Left lobe of liver (tissue), 2 donors: ENCODE results near the gene CFAP97D2. TPM values are rescaled to one million over a fixed set of nuclear protein-coding genes. Genes with fewer than 3 reads are reported as not detected.
"Not testable (repeated sequence)": the region's sequence is repeated elsewhere in the genome, so short reads cannot be mapped to it uniquely, and the experiment has no call there.

Experiments used
- ATAC-seq: fragments of 200-7000 bp; cut with Tn5 transposase; one replicate; pipeline ENCODE4 v1.9.1; 2020; ENCODE audit warnings: mild to moderate bottlenecking, moderate library complexity
- DNase-seq: peaks from one replicate; pipeline ENCODE4 v3.0.0-alpha.2; 2020; ENCODE audit warnings: low spot score
- total RNA-seq: library from RNA; stranded (reverse); gene quantifications from one replicate; pipeline ENCODE4 v1.2.1, GENCODE V29; 2021
- donor health status: DM: no; HTN: no; CAD: no; lungs with moderate emphysema.
- donor health status: DM: no; HTN: yes; CAD: no.

Gene CFAP97D2
- total RNA-seq, 1 donor from 2014 or later: not detected

- ATAC-seq (no peak), DNase-seq (no peak)
Observed at GRCh38 chr13:114155926-114156883, 22.9 kb upstream of the CFAP97D2 start.

- DNase-seq: no peak
Observed at GRCh38 chr13:114157869-114158495, 21.1 kb upstream of the CFAP97D2 start.

GRCh38 chr13:114158869-114159666 lies 20.0 kb upstream of the CFAP97D2 start:
- not testable (repeated sequence) for ATAC-seq, DNase-seq

More at GRCh38 chr13:114157869-114158495, 21.1 kb upstream of the CFAP97D2 start:
- no peak for ATAC-seq

GRCh38 chr13:114161028-114161556 lies 18.0 kb upstream of the CFAP97D2 start:
- DNase-seq (no peak), ATAC-seq (no peak)

- ATAC-seq (peak; percentile 77), DNase-seq (no peak)
Observed at GRCh38 chr13:114161644-114162532, 17.2 kb upstream of the CFAP97D2 start.

GRCh38 chr13:114162533-114162922 lies 16.5 kb upstream of the CFAP97D2 start:
- ATAC-seq: no peak
- no peak for DNase-seq

GRCh38 chr13:114164053-114164452 lies 15.0 kb upstream of the CFAP97D2 start:
- DNase-seq (no peak), ATAC-seq (no peak)

- DNase-seq (no peak), ATAC-seq (no peak)
Observed at GRCh38 chr13:114164681-114165429, 14.2 kb upstream of the CFAP97D2 start.

- DNase-seq (no peak), ATAC-seq (no peak)
Observed at GRCh38 chr13:114166381-114167131, 12.5 kb upstream of the CFAP97D2 start.

- no peak for DNase-seq
- ATAC-seq: peak; percentile 17
Observed at GRCh38 chr13:114167426-114167825, 11.6 kb upstream of the CFAP97D2 start.

GRCh38 chr13:114167885-114168284 lies 11.2 kb upstream of the CFAP97D2 start:
- ATAC-seq (no peak), DNase-seq (no peak)

- ATAC-seq: no peak
Observed at GRCh38 chr13:114173272-114173671, 5.8 kb upstream of the CFAP97D2 start.

GRCh38 chr13:114173745-114174144 lies 5.3 kb upstream of the CFAP97D2 start:
- no peak for ATAC-seq

More at GRCh38 chr13:114173272-114173671, 5.8 kb upstream of the CFAP97D2 start:
- no peak for DNase-seq

GRCh38 chr13:114174529-114174961 lies 4.5 kb upstream of the CFAP97D2 start:
- no peak for ATAC-seq
- DNase-seq: no peak

More at GRCh38 chr13:114173745-114174144, 5.3 kb upstream of the CFAP97D2 start:
- no peak for DNase-seq

GRCh38 chr13:114176359-114176902 lies 2.6 kb upstream of the CFAP97D2 start:
- ATAC-seq, DNase-seq: not testable (repeated sequence)

- ATAC-seq: peak; percentile 12
- no peak for DNase-seq
Observed at GRCh38 chr13:114177245-114178010, 1.6 kb upstream of the CFAP97D2 start.
